ENCODE results near the gene VKORC1L1. TPM values are rescaled to one million over a fixed set of nuclear protein-coding genes. Genes with fewer than 3 reads are reported as not detected.
"Not testable (repeated sequence)": the region's sequence is repeated elsewhere in the genome, so short reads cannot be mapped to it uniquely, and the experiment has no call there.

VKORC1L1 gene
- total RNA-seq, 1 experiment from 2014 or later = 30.9 TPM

GRCh38 chr7:65846008-65846570 lies 26.8 kb upstream of the VKORC1L1 start:
- H3K9me2 ChIP-seq (ENCODE audit: insufficient read depth) = no peaks in the 10 kb centered on the region
- no peak overlapping the region for H3K4me3 ChIP-seq (replicated peaks in 1 of 2; ENCODE audit: low read depth in 1 of 2, low read length in 2 of 2)

GRCh38 chr7:65853426-65853825 lies 19.4 kb upstream of the VKORC1L1 start:
- RAD21 ChIA-PET (ENCODE audit: low non-redundant PET in 1 of 2, low total read pairs in 2 of 2, uncharacterized antibody in 2 of 2, unreplicated experiment in 2 of 2); intact Hi-C loops (cut with micrococcal nuclease); BruUV-seq (replicated peaks): not testable (repeated sequence)

More at GRCh38 chr7:65846008-65846570, 26.8 kb upstream of the VKORC1L1 start:
- H3K9ac ChIP-seq (ENCODE audit: low read length) = no peak overlapping the region
- intact Hi-C loops (cut with micrococcal nuclease) = no loop called here
- no peak overlapping the region for H3K27ac ChIP-seq (ENCODE audit: low read depth, low read length)
- no peaks in the 10 kb centered on the region for H3K36me3 ChIP-seq (ENCODE audit: control insufficient read depth in 1 of 2, insufficient read depth in 2 of 2, low read length in 2 of 2)
- DNase-seq (ENCODE audit: low read depth, low spot score) = no peak
- no peak for TF ChIP-seq SP1 (IDR thresholded peaks at IDR 0.05; ENCODE audit: low read depth)
- TF ChIP-seq RAD21 (IDR thresholded peaks at IDR 0.05; ENCODE audit: low read depth) = no peak
- TF ChIP-seq, protein P1, sequence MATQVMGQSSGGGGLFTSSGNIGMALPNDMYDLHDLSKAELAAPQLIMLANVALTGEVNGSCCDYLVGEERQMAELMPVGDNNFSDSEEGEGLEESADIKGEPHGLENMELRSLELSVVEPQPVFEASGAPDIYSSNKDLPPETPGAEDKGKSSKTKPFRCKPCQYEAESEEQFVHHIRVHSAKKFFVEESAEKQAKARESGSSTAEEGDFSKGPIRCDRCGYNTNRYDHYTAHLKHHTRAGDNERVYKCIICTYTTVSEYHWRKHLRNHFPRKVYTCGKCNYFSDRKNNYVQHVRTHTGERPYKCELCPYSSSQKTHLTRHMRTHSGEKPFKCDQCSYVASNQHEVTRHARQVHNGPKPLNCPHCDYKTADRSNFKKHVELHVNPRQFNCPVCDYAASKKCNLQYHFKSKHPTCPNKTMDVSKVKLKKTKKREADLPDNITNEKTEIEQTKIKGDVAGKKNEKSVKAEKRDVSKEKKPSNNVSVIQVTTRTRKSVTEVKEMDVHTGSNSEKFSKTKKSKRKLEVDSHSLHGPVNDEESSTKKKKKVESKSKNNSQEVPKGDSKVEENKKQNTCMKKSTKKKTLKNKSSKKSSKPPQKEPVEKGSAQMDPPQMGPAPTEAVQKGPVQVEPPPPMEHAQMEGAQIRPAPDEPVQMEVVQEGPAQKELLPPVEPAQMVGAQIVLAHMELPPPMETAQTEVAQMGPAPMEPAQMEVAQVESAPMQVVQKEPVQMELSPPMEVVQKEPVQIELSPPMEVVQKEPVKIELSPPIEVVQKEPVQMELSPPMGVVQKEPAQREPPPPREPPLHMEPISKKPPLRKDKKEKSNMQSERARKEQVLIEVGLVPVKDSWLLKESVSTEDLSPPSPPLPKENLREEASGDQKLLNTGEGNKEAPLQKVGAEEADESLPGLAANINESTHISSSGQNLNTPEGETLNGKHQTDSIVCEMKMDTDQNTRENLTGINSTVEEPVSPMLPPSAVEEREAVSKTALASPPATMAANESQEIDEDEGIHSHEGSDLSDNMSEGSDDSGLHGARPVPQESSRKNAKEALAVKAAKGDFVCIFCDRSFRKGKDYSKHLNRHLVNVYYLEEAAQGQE (IDR thresholded peaks at IDR 0.05; ENCODE audit: low read depth) = no peak
- TF ChIP-seq POLR2AphosphoS5 (IDR thresholded peaks at IDR 0.05; ENCODE audit: low read depth, low read length) = no peak
- no peak for TF ChIP-seq EZH2 (IDR thresholded peaks at IDR 0.05)
- TF ChIP-seq, protein P2, sequence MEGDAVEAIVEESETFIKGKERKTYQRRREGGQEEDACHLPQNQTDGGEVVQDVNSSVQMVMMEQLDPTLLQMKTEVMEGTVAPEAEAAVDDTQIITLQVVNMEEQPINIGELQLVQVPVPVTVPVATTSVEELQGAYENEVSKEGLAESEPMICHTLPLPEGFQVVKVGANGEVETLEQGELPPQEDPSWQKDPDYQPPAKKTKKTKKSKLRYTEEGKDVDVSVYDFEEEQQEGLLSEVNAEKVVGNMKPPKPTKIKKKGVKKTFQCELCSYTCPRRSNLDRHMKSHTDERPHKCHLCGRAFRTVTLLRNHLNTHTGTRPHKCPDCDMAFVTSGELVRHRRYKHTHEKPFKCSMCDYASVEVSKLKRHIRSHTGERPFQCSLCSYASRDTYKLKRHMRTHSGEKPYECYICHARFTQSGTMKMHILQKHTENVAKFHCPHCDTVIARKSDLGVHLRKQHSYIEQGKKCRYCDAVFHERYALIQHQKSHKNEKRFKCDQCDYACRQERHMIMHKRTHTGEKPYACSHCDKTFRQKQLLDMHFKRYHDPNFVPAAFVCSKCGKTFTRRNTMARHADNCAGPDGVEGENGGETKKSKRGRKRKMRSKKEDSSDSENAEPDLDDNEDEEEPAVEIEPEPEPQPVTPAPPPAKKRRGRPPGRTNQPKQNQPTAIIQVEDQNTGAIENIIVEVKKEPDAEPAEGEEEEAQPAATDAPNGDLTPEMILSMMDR (IDR thresholded peaks at IDR 0.05 in 2 of 3, conservative IDR thresholded peaks at IDR 0.05 in 1 of 3; ENCODE audit: borderline replicate concordance in 1 of 3, insufficient read depth in 1 of 3, low read depth in 2 of 3, low read length in 2 of 3) = no peak
- H3K4me1 ChIP-seq (ENCODE audit: control insufficient read depth in 1 of 2, insufficient read depth in 2 of 2, low read length in 2 of 2) = no peaks in the 10 kb centered on the region
- H3K79me2 ChIP-seq (ENCODE audit: insufficient read depth, low read length) = no peaks in the 10 kb centered on the region
- H3K4me2 ChIP-seq (ENCODE audit: low read length) = no peak overlapping the region
- no peak for ATAC-seq
- no TSS peak for BruUV-seq (replicated peaks)
- H4K20me1 ChIP-seq (ENCODE audit: insufficient read depth) = no peaks in the 10 kb centered on the region
- ChIA-PET CTCF (no interaction called here), POLR2A (interaction anchor here (0.7 kb wide), 1 partner anchor 10 kb away, joined by 3 read pairs; no protein-coding TSS in a partner anchor), RAD21 (ENCODE audit: low non-redundant PET in 1 of 2, low total read pairs in 2 of 2, uncharacterized antibody in 2 of 2, unreplicated experiment in 2 of 2) (no interaction called here)
- no peaks in the 10 kb centered on the region for H3K27me3 ChIP-seq (ENCODE audit: insufficient read depth, low read length)
- H2AFZ ChIP-seq (ENCODE audit: low read depth, low read length, poor library complexity, severe bottlenecking) = no peak overlapping the region
- H3K9me3 ChIP-seq (ENCODE audit: control insufficient read depth in 1 of 2, insufficient read depth in 1 of 2, low read depth in 1 of 2, low read length in 2 of 2) = no peaks in the 10 kb centered on the region

GRCh38 chr7:65853892-65854291 lies 19.0 kb upstream of the VKORC1L1 start:
- H3K4me2 ChIP-seq (ENCODE audit: low read length); H3K4me1 ChIP-seq (ENCODE audit: control insufficient read depth in 1 of 2, insufficient read depth in 2 of 2, low read length in 2 of 2); BruUV-seq (replicated peaks); DNase-seq (ENCODE audit: low read depth, low spot score); H3K9ac ChIP-seq (ENCODE audit: low read length); H3K9me3 ChIP-seq (ENCODE audit: control insufficient read depth in 1 of 2, insufficient read depth in 1 of 2, low read depth in 1 of 2, low read length in 2 of 2); H3K79me2 ChIP-seq (ENCODE audit: insufficient read depth, low read length); H3K27ac ChIP-seq (ENCODE audit: low read depth, low read length); RAD21 ChIA-PET (ENCODE audit: low non-redundant PET in 1 of 2, low total read pairs in 2 of 2, uncharacterized antibody in 2 of 2, unreplicated experiment in 2 of 2); H3K4me3 ChIP-seq (replicated peaks in 1 of 2; ENCODE audit: low read depth in 1 of 2, low read length in 2 of 2); CTCF ChIA-PET; H3K9me2 ChIP-seq (ENCODE audit: insufficient read depth); ATAC-seq; H2AFZ ChIP-seq (ENCODE audit: low read depth, low read length, poor library complexity, severe bottlenecking); H4K20me1 ChIP-seq (ENCODE audit: insufficient read depth); H3K36me3 ChIP-seq (ENCODE audit: control insufficient read depth in 1 of 2, insufficient read depth in 2 of 2, low read length in 2 of 2); POLR2A ChIA-PET; H3K27me3 ChIP-seq (ENCODE audit: insufficient read depth, low read length); intact Hi-C loops (cut with micrococcal nuclease): not testable (repeated sequence)

More at GRCh38 chr7:65853426-65853825, 19.4 kb upstream of the VKORC1L1 start:
- DNase-seq (ENCODE audit: low read depth, low spot score); H3K9me3 ChIP-seq (ENCODE audit: control insufficient read depth in 1 of 2, insufficient read depth in 1 of 2, low read depth in 1 of 2, low read length in 2 of 2); ATAC-seq; H3K4me2 ChIP-seq (ENCODE audit: low read length); CTCF ChIA-PET; H3K27me3 ChIP-seq (ENCODE audit: insufficient read depth, low read length); H3K9me2 ChIP-seq (ENCODE audit: insufficient read depth); H3K4me3 ChIP-seq (replicated peaks in 1 of 2; ENCODE audit: low read depth in 1 of 2, low read length in 2 of 2); H3K4me1 ChIP-seq (ENCODE audit: control insufficient read depth in 1 of 2, insufficient read depth in 2 of 2, low read length in 2 of 2); H4K20me1 ChIP-seq (ENCODE audit: insufficient read depth); H3K27ac ChIP-seq (ENCODE audit: low read depth, low read length); H3K36me3 ChIP-seq (ENCODE audit: control insufficient read depth in 1 of 2, insufficient read depth in 2 of 2, low read length in 2 of 2); H2AFZ ChIP-seq (ENCODE audit: low read depth, low read length, poor library complexity, severe bottlenecking); H3K79me2 ChIP-seq (ENCODE audit: insufficient read depth, low read length); POLR2A ChIA-PET; H3K9ac ChIP-seq (ENCODE audit: low read length): not testable (repeated sequence)

All from HCT116 (cell line).